Fibroblast of lung (primary cell): ENCODE measurements around the gene TMEM190.

Experiments used
- CTCF ChIP-seq, 2 donors: IDR thresholded peaks in 1 of 2; conservative IDR thresholded peaks in 1 of 2; 1 replicate in 1 of 2; 2 replicates in 1 of 2; pipeline ENCODE4 v1.5.1; 2011 to 2012; ENCODE audit warnings: low read length in 2 of 2, control low read depth in 1 of 2, inconsistent platforms in 1 of 2, low read depth in 1 of 2, mild to moderate bottlenecking in 1 of 2
- EZH2 ChIP-seq: IDR thresholded peaks from 2 replicates; pipeline ENCODE4 v1.5.1; 2012; ENCODE audit warnings: low read length, control low read depth, mild to moderate bottlenecking; ENCODE audit errors: missing control alignments

GRCh38 chr19:55391702-55392615 lies 15.3 kb downstream of the TMEM190 start:
- no peak for TF ChIP-seq CTCF (conservative IDR thresholded peaks at IDR 0.05 in 1 of 2, IDR thresholded peaks at IDR 0.05 in 1 of 2; ENCODE audit: low read depth in 1 of 2, low read length in 2 of 2)
- TF ChIP-seq EZH2: no peak
